Endothelial cell of umbilical vein (primary cell): ENCODE measurements around the gene DIP2B.

Experiments
- CTCF ChIP-seq, 2 donors: IDR thresholded peaks; 1 replicate in 1 of 2; 2 replicates in 1 of 2; pipeline ENCODE4 v1.5.1; 2011; ENCODE audit warnings: low read length in 2 of 2, mild to moderate bottlenecking in 2 of 2, moderate library complexity in 2 of 2, control low read depth in 1 of 2, inconsistent platforms in 1 of 2, low read depth in 1 of 2; ENCODE audit not compliant: insufficient read depth in 1 of 2; ENCODE audit errors: extremely low read depth in 1 of 2
- EZH2 ChIP-seq: IDR thresholded peaks from 2 replicates; pipeline ENCODE4 v1.6.1; 2012; ENCODE audit warnings: borderline replicate concordance, low read depth, mild to moderate bottlenecking, moderate library complexity, low read length, inconsistent platforms; ENCODE audit not compliant: severe bottlenecking
- FOS ChIP-seq: IDR thresholded peaks from 2 replicates; pipeline ENCODE4 v1.6.1; 2011; ENCODE audit warnings: mild to moderate bottlenecking, low read length, moderate library complexity, borderline replicate concordance; ENCODE audit not compliant: insufficient read depth
- JUN ChIP-seq: IDR thresholded peaks from 2 replicates; pipeline ENCODE4 v1.6.1; 2011; ENCODE audit warnings: borderline replicate concordance, low read depth; ENCODE audit not compliant: insufficient read length, insufficient read depth
- MAX ChIP-seq: IDR thresholded peaks from 2 replicates; pipeline ENCODE4 v1.6.1; 2011; ENCODE audit not compliant: insufficient read depth, insufficient read length
- MYC ChIP-seq: IDR thresholded peaks from one replicate; pipeline ENCODE4 v1.6.1; 2011; ENCODE audit warnings: mild to moderate bottlenecking, low read depth, low read length
- POLR2A ChIP-seq: IDR thresholded peaks from 2 replicates; pipeline ENCODE4 v1.6.1; 2012; ENCODE audit warnings: low read depth, mild to moderate bottlenecking, control low read depth, low read length
- POLR2AphosphoS5 ChIP-seq: IDR thresholded peaks from 2 replicates; pipeline ENCODE4 v1.6.1; 2012; ENCODE audit warnings: low read depth, mild to moderate bottlenecking, control low read depth, low read length, moderate library complexity; ENCODE audit not compliant: insufficient read depth

- TF ChIP-seq CTCF (IDR thresholded peaks at IDR 0.05; ENCODE audit: extremely low read depth in 1 of 2, insufficient read depth in 1 of 2, low read depth in 1 of 2, low read length in 2 of 2) = no peak
- TF ChIP-seq POLR2A = no peak
- no peak for TF ChIP-seq MAX
- no peak for TF ChIP-seq EZH2
- TF ChIP-seq MYC = no peak
- TF ChIP-seq POLR2AphosphoS5 = no peak
- TF ChIP-seq FOS = no peak
- TF ChIP-seq JUN = no peak
Observed at GRCh38 chr12:50647479-50647878, 142.7 kb downstream of the DIP2B start.
